Measurements from ENCODE around the gene SLC23A3.

SLC23A3 gene, protein sequence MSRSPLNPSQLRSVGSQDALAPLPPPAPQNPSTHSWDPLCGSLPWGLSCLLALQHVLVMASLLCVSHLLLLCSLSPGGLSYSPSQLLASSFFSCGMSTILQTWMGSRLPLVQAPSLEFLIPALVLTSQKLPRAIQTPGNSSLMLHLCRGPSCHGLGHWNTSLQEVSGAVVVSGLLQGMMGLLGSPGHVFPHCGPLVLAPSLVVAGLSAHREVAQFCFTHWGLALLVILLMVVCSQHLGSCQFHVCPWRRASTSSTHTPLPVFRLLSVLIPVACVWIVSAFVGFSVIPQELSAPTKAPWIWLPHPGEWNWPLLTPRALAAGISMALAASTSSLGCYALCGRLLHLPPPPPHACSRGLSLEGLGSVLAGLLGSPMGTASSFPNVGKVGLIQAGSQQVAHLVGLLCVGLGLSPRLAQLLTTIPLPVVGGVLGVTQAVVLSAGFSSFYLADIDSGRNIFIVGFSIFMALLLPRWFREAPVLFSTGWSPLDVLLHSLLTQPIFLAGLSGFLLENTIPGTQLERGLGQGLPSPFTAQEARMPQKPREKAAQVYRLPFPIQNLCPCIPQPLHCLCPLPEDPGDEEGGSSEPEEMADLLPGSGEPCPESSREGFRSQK

DNA sequence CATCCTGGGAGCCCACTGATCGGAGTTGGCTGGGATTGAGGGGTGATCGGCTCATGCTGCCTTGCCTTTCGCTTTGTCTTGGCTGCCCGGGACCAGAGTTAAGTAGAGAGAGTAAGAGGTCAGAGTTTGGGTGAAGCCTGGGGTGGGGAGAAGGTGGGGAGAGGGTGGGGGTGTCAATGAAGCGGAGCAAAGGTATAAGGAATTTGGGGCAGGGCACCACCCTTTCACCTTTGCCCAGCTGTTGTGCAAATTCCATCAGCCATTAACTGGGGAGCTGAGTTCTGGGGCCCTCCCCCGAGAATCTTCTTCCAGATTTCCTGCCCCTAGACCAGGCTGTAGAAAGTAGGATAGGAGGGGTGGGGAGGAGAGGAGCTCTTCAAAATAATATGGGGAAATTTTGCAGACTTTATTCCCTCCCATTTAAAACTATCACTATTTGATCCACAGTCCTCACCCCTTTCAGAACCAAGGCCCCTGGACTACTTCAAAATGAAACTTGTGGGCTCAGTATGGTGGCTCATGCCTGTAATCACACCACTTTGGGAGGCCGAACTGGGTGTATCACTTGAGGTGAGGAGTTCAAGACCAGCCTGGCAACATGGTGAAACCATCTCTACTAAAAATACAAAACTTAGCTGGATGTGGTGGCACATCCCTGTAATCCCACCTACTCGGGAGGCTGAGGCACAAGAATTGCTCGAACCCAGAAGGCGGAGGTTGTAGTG, at the start of gene SLC23A3:
Gene SLC23A3, minus strand, starts transcription at position 100 of the 725 bp plus-strand sequence. Its CDS starts 45 bp downstream, at position 55.
- ATAC-seq = no peak
- TF ChIP-seq, protein P1, sequence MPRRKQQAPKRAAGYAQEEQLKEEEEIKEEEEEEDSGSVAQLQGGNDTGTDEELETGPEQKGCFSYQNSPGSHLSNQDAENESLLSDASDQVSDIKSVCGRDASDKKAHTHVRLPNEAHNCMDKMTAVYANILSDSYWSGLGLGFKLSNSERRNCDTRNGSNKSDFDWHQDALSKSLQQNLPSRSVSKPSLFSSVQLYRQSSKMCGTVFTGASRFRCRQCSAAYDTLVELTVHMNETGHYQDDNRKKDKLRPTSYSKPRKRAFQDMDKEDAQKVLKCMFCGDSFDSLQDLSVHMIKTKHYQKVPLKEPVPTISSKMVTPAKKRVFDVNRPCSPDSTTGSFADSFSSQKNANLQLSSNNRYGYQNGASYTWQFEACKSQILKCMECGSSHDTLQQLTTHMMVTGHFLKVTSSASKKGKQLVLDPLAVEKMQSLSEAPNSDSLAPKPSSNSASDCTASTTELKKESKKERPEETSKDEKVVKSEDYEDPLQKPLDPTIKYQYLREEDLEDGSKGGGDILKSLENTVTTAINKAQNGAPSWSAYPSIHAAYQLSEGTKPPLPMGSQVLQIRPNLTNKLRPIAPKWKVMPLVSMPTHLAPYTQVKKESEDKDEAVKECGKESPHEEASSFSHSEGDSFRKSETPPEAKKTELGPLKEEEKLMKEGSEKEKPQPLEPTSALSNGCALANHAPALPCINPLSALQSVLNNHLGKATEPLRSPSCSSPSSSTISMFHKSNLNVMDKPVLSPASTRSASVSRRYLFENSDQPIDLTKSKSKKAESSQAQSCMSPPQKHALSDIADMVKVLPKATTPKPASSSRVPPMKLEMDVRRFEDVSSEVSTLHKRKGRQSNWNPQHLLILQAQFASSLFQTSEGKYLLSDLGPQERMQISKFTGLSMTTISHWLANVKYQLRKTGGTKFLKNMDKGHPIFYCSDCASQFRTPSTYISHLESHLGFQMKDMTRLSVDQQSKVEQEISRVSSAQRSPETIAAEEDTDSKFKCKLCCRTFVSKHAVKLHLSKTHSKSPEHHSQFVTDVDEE (CRISPR knock-in tag; IDR thresholded peaks at IDR 0.05) = no peak
- TF ChIP-seq GLIS3 (CRISPR knock-in tag; IDR thresholded peaks at IDR 0.05) (no peak), TCF4 (CRISPR knock-in tag; IDR thresholded peaks at IDR 0.05; ENCODE audit: borderline replicate concordance) (no peak), ESRRG (CRISPR knock-in tag; IDR thresholded peaks at IDR 0.05) (no peak), RARB (CRISPR knock-in tag; IDR thresholded peaks at IDR 0.05) (no peak), PPARA (CRISPR knock-in tag; IDR thresholded peaks at IDR 0.05; ENCODE audit: borderline replicate concordance) (no peak), TOX (CRISPR knock-in tag; IDR thresholded peaks at IDR 0.05; ENCODE audit: borderline replicate concordance) (no peak)
- TF ChIP-seq, protein P2, sequence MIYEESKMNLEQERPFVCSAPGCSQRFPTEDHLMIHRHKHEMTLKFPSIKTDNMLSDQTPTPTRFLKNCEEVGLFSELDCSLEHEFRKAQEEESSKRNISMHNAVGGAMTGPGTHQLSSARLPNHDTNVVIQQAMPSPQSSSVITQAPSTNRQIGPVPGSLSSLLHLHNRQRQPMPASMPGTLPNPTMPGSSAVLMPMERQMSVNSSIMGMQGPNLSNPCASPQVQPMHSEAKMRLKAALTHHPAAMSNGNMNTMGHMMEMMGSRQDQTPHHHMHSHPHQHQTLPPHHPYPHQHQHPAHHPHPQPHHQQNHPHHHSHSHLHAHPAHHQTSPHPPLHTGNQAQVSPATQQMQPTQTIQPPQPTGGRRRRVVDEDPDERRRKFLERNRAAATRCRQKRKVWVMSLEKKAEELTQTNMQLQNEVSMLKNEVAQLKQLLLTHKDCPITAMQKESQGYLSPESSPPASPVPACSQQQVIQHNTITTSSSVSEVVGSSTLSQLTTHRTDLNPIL (CRISPR knock-in tag; IDR thresholded peaks at IDR 0.05; ENCODE audit: low read depth) = no peak
- TF ChIP-seq, protein P3, sequence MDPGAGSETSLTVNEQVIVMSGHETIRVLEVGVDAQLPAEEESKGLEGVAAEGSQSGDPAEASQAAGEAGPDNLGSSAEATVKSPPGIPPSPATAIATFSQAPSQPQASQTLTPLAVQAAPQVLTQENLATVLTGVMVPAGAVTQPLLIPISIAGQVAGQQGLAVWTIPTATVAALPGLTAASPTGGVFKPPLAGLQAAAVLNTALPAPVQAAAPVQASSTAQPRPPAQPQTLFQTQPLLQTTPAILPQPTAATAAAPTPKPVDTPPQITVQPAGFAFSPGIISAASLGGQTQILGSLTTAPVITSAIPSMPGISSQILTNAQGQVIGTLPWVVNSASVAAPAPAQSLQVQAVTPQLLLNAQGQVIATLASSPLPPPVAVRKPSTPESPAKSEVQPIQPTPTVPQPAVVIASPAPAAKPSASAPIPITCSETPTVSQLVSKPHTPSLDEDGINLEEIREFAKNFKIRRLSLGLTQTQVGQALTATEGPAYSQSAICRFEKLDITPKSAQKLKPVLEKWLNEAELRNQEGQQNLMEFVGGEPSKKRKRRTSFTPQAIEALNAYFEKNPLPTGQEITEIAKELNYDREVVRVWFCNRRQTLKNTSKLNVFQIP (CRISPR knock-in tag; IDR thresholded peaks at IDR 0.05; ENCODE audit: borderline replicate concordance, low read depth) = no peak

DNA sequence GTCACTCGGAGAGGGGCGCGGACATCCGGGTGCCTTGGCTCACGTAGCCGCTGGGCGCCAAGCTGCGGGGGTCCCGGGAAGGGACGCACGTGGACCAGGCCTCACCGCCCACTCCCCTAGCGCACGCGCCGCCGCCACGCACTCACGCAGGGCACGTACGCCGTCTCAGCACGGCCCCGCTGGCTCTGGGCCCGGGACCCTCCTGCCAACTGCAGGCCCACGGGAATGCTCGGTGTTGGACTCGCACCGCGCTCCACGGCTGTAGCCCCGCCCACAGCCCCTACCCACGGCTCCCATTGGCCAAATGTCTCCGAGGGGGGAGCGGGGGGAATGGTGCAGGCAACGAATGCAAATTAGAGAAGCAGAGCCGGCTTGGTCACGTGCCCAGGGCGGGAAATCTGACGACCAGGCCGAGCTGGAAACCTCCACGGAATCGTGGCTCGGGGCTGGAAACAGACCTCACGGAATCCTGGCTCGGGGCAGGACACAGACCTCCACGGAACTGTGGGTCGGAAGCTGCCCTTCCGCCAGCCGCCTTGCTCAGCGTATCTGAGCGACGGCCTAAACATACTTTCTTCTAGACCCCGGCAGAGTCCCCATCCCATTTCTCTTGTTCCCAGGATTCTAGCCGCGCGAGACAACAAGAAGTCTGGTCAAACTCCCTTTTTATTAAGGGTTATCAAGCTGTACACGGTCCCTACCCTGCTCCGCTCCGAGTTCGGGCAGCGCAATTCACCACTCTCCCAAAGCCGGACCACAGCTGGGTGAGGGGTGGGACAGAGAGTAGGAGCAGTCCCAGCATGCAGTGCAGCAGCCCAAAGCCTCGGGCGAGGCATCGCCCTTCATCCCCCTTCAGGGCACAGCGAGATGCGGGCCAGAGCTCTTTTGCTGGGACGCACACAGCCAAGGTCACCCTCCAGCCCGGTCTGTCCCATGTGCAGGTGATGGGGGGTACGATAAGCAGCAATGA, 49.2 kb upstream of the SLC23A3 start, which contains the start of gene ABCB6:
Gene ABCB6, minus strand, starts transcription at position 227 of the 970 bp plus-strand sequence. CDS start 285 bp downstream, outside the sequence.
- ATAC-seq = peak; percentile 82
- TF ChIP-seq ZFP3 (CRISPR knock-in tag; IDR thresholded peaks at IDR 0.05) = no peak
- TF ChIP-seq ZNF565 (CRISPR knock-in tag; conservative IDR thresholded peaks at IDR 0.05; ENCODE audit: low read depth) = 0 out of 2 replicates have a peak, but pooled peaks have one; percentile 29
- TF ChIP-seq ZNF8 (CRISPR knock-in tag; IDR thresholded peaks at IDR 0.05) = no peak
- TF ChIP-seq ZNF70 (CRISPR knock-in tag; IDR thresholded peaks at IDR 0.05) = peak; percentile 9; the same call in 1 of the 2 replicates

DNA sequence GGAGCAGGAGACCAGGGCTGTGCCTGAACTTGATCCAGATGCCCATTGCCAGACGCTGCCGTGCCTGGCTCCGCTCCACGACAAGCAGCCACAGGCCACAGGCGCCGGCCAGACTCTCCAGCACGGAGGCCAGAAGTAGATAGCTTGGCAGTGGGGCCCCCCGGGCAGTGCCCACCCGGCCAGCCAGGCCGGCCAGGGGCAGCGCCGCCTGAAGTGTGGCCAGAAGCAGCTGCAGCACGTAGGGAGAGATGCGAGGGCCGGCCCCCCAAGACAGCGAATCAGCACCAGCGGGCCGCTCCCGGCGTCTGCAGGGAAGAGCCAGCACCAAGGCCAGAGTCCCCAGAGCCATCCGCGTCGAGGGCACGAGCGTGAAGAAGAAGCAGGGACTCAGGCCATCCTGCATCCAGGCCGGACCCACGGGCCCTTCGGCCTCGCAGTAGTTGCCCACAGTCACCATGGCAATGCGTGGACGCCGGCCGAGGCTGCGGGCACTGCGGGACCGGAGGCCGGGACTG, 48.4 kb upstream of the SLC23A3 start:
- peak; percentile 86 for ATAC-seq
- TF ChIP-seq ZNF565 (CRISPR knock-in tag; conservative IDR thresholded peaks at IDR 0.05; ENCODE audit: low read depth) (no peak), TCF4 (CRISPR knock-in tag; IDR thresholded peaks at IDR 0.05; ENCODE audit: borderline replicate concordance) (peak; percentile 74; the same call in 1 of the 2 replicates), OSR1 (CRISPR knock-in tag; IDR thresholded peaks at IDR 0.05) (no peak)

DNA sequence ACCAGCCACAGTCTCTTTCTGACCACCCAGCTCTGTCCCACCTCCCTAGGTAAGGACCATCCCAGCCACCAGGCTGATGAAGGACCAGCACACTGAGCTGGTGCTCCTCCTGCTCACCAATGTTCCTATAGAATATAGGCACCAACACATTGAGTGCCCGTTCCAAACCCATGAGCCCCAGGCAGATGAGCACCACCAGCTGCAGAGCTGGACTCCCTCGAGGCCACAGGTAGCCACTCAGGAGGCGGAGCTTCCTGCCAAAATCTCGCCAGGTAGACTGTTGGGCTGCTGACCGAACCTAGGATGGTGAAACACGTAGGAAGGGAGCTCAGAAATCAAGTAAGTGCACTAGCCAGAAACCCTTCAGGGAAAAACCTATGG, 46.7 kb upstream of the SLC23A3 start:
- TF ChIP-seq CSDC2 (CRISPR knock-in tag; IDR thresholded peaks at IDR 0.05) = no peak
- no peak for TF ChIP-seq RARB (CRISPR knock-in tag; IDR thresholded peaks at IDR 0.05)
- TF ChIP-seq GLIS3 (CRISPR knock-in tag; IDR thresholded peaks at IDR 0.05) = no peak
- ATAC-seq = no peak
